HCT116 (cell line): ENCODE data around the gene RMI1. TPM values are rescaled to one million over a fixed set of nuclear protein-coding genes. Genes with fewer than 3 reads are reported as not detected.

Source experiments
- ATAC-seq: fragments of 200-7000 bp; cut with Tn5 transposase; 2 replicates; pipeline ENCODE4 v1.9.1; 2020; ENCODE audit warnings: mild to moderate bottlenecking, moderate library complexity
- BruUV-seq: library from RNA; stranded (reverse); fragments of 400-500 nt; replicated peaks from 2 replicates; lab custom pipeline; 2021; lab: Mats Ljungman, UMichigan
- CTCF ChIA-PET: fragments of 300-600 bp; sonication (Branson Sonifier 250); formaldehyde crosslinking; loops from one replicate; lab custom pipeline; 2021; ENCODE audit warnings: antibody characterized with exemption; lab: Charles Lee
- POLR2A ChIA-PET: fragments of 300-600, 350-600 bp; sonication (Branson Sonifier 250); formaldehyde crosslinking; loops from one replicate; lab custom pipeline; 2021; ENCODE audit warnings: antibody characterized with exemption; lab: Charles Lee
- RAD21 ChIA-PET, 2 experiments: fragments of 300-600 bp; sonication (Branson Sonifier 250); formaldehyde crosslinking; loops; one replicate each; lab custom pipeline; 2023; ENCODE audit warnings: low total read pairs in 2 of 2; ENCODE audit not compliant: uncharacterized antibody in 2 of 2, unreplicated experiment in 2 of 2, low non-redundant PET in 1 of 2; lab: Charles Lee
- DNase-seq: peaks from one replicate; pipeline ENCODE4 v3.0.0-alpha.2; 2010; ENCODE audit warnings: low read depth, low spot score
- H2AFZ ChIP-seq: fragments of 200-600 bp; shearing (Covaris generic), sonication (generic); 2 replicates; pipeline ENCODE4 v1.6.1; 2017; ENCODE audit warnings: low read depth, mixed run types, mixed read lengths, antibody characterized with exemption, low read length; ENCODE audit not compliant: poor library complexity, severe bottlenecking
- H3K27ac ChIP-seq: 2 replicates; pipeline ENCODE4 v1.5.1; 2012; ENCODE audit warnings: low read depth, low read length
- H3K27me3 ChIP-seq: fragments of 200-600 bp; sonication (generic); 2 replicates; pipeline ENCODE4 v1.6.1; 2016; ENCODE audit warnings: mixed run types, low read length, mixed read lengths; ENCODE audit not compliant: insufficient read depth
- H3K36me3 ChIP-seq, 2 experiments: fragments of 200-500 bp in 1 of 2; fragments of 200-600 bp in 1 of 2; sonication (Bioruptor generic) in 1 of 2; sonication (generic) in 1 of 2; 2 replicates each; pipeline versions ENCODE4 v1.5.1 to v1.6.1; 2014 to 2016; ENCODE audit warnings: low read length in 2 of 2, inconsistent platforms in 1 of 2, mixed read lengths in 1 of 2, mixed run types in 1 of 2; ENCODE audit not compliant: insufficient read depth in 2 of 2, control insufficient read depth in 1 of 2
- H3K4me1 ChIP-seq, 2 experiments: fragments of 200-600 bp in 1 of 2; sonication (generic) in 1 of 2; 2 replicates each; pipeline versions ENCODE4 v1.5.1 to v1.6.1; 2012 to 2017; ENCODE audit warnings: low read length in 2 of 2, inconsistent platforms in 1 of 2, mild to moderate bottlenecking in 1 of 2, mixed read lengths in 1 of 2, mixed run types in 1 of 2, moderate library complexity in 1 of 2; ENCODE audit not compliant: insufficient read depth in 2 of 2, control insufficient read depth in 1 of 2
- H3K4me2 ChIP-seq: fragments of 200-600 bp; sonication (generic); 2 replicates; pipeline ENCODE4 v1.6.1; 2017; ENCODE audit warnings: mixed run types, low read length, mixed read lengths
- H3K4me3 ChIP-seq, 2 experiments: fragments of 200-600 bp in 1 of 2; sonication (generic) in 1 of 2; replicated peaks in 1 of 2; 2 replicates each; pipeline ENCODE4 v1.5.1; 2011 to 2016; ENCODE audit warnings: low read length in 2 of 2, control low read depth in 1 of 2, low read depth in 1 of 2, mild to moderate bottlenecking in 1 of 2, mixed read lengths in 1 of 2, mixed run types in 1 of 2
- H3K79me2 ChIP-seq: fragments of 200-600 bp; sonication (generic); 2 replicates; pipeline ENCODE4 v1.6.1; 2017; ENCODE audit warnings: mild to moderate bottlenecking, mixed run types, low read length, moderate library complexity, mixed read lengths; ENCODE audit not compliant: insufficient read depth
- H3K9ac ChIP-seq: fragments of 200-600 bp; sonication (generic); 2 replicates; pipeline ENCODE4 v1.6.1; 2016; ENCODE audit warnings: low read length, mixed read lengths
- H3K9me2 ChIP-seq: fragments of 200-600 bp; sonication (generic), shearing (Covaris generic); 2 replicates; pipeline ENCODE4 v1.6.1; 2017; ENCODE audit warnings: mixed run types, mild to moderate bottlenecking, moderate library complexity; ENCODE audit not compliant: insufficient read depth
- H3K9me3 ChIP-seq, 2 experiments: fragments of 200-500 bp in 1 of 2; fragments of 200-600 bp in 1 of 2; sonication (Bioruptor generic) in 1 of 2; sonication (generic) in 1 of 2; 2 replicates each; pipeline ENCODE4 v1.6.1; 2014 to 2017; ENCODE audit warnings: low read length in 2 of 2, mixed read lengths in 2 of 2, inconsistent platforms in 1 of 2, low read depth in 1 of 2, mild to moderate bottlenecking in 1 of 2, mixed run types in 1 of 2, moderate library complexity in 1 of 2; ENCODE audit not compliant: control insufficient read depth in 1 of 2, insufficient read depth in 1 of 2
- H4K20me1 ChIP-seq: fragments of 200-600 bp; sonication (generic), shearing (Covaris generic); 2 replicates; pipeline ENCODE4 v1.6.1; 2017; ENCODE audit warnings: mixed run types, mild to moderate bottlenecking, moderate library complexity; ENCODE audit not compliant: insufficient read depth
- CBX3 ChIP-seq: IDR thresholded peaks from 2 replicates; pipeline ENCODE4 v1.6.1; 2012; ENCODE audit warnings: low read depth
- CEBPB ChIP-seq: IDR thresholded peaks from 2 replicates; pipeline ENCODE4 v1.6.1; 2012; ENCODE audit warnings: low read depth
- FOSL1 ChIP-seq: IDR thresholded peaks from 2 replicates; pipeline ENCODE4 v1.6.1; 2012; ENCODE audit warnings: low read depth
- JUND ChIP-seq: IDR thresholded peaks from 2 replicates; pipeline ENCODE4 v1.6.1; 2012
- SIN3A ChIP-seq: IDR thresholded peaks from 2 replicates; pipeline ENCODE4 v1.6.1; 2012; ENCODE audit warnings: low read depth
- SP1 ChIP-seq: IDR thresholded peaks from 2 replicates; pipeline ENCODE4 v1.6.1; 2012; ENCODE audit warnings: low read depth
- TCF7L2 ChIP-seq: IDR thresholded peaks from 2 replicates; pipeline ENCODE4 v1.7.0; 2011; ENCODE audit warnings: borderline replicate concordance, inconsistent platforms; ENCODE audit not compliant: insufficient read depth, insufficient read length; ENCODE audit errors: extremely low read depth
- intact Hi-C: fragments of 100-400 bp; cut with micrococcal nuclease; formaldehyde crosslinking; loops from 2 replicates; pipeline ENCODE4 v1.10.0; 2022
- total RNA-seq: library from RNA; stranded (reverse); gene quantifications from one replicate; pipeline ENCODE4 v1.2.1, GENCODE V29; 2021; ENCODE audit not compliant: unreplicated experiment
- TF ChIP-seq, protein P1 (sequence below): IDR thresholded peaks from 2 replicates; pipeline ENCODE4 v1.6.1; 2012
- TF ChIP-seq, protein P2 (sequence below): IDR thresholded peaks from 2 replicates; pipeline ENCODE4 v1.6.1; 2011; ENCODE audit warnings: mild to moderate bottlenecking, low read length, moderate library complexity; ENCODE audit not compliant: insufficient replicate concordance; ENCODE audit errors: extremely low read depth
- TF ChIP-seq, protein P3 (sequence below): IDR thresholded peaks from 2 replicates; pipeline ENCODE4 v1.6.1; 2012

Gene RMI1
- total RNA-seq, 1 experiment from 2014 or later = 26.8 TPM

DNA sequence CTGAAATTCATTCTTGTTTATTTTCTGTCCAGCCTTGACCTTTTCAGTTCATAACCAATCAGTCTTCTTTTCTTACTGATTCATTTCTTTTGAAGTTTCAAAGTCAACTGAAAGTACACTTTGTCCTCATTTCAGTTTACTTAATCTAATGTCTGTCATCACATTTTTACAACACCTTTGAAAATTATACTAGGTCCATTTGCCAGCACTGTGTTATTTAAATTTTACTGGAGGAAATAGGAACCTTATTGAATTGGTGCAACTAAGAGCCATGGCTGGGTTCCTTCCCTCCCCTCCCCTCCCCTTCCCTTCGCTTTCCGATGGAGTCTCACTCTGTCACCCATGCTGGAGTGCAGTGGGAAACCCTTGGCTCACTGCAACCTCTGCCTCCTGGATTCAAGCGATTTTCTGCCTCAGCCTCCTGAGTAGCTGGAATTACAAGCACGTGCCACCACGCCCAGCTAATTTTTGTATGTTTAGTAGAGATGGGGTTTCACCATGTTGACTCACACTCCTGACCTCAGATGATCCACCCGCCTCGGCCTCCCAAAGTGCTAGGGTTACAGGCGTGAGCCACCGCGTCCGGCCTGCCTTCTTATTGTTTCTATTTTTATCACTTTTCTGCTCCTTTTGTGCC, 6.3 kb downstream of the RMI1 start:
- H3K27me3 ChIP-seq = no peaks in the 10 kb centered on the region
- CTCF ChIA-PET = interaction anchor here (0.9 kb wide), 1 partner anchor 274 kb away, joined by 4 read pairs; no protein-coding TSS in a partner anchor
- ATAC-seq = peak; percentile 95
- RAD21 ChIA-PET = interaction anchor here in 1 of 2 experiments (0.7 kb wide), 1 partner anchor 267 kb away, joined by 6 read pairs; no protein-coding TSS in a partner anchor
- no peak overlapping the region for H2AFZ ChIP-seq
- POLR2A ChIA-PET = no interaction called here
- no peaks in the 10 kb centered on the region for H3K9me3 ChIP-seq
- H3K27ac ChIP-seq = peak overlapping the region; percentile 46; the same call in 1 of the 2 replicates
- H3K4me3 ChIP-seq = peak overlapping the region in 1 of 2 experiments; percentile 37; a peak in 3 of 4 replicates
- H3K9ac ChIP-seq = peak overlapping the region; percentile 46
- peaks cover 89% of the 10 kb centered on the region for H3K79me2 ChIP-seq
- TF ChIP-seq, protein P1, sequence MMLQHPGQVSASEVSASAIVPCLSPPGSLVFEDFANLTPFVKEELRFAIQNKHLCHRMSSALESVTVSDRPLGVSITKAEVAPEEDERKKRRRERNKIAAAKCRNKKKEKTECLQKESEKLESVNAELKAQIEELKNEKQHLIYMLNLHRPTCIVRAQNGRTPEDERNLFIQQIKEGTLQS = no peak
- no peak for TF ChIP-seq TCF7L2
- peak; percentile 57 for TF ChIP-seq SP1
- TF ChIP-seq, protein P2, sequence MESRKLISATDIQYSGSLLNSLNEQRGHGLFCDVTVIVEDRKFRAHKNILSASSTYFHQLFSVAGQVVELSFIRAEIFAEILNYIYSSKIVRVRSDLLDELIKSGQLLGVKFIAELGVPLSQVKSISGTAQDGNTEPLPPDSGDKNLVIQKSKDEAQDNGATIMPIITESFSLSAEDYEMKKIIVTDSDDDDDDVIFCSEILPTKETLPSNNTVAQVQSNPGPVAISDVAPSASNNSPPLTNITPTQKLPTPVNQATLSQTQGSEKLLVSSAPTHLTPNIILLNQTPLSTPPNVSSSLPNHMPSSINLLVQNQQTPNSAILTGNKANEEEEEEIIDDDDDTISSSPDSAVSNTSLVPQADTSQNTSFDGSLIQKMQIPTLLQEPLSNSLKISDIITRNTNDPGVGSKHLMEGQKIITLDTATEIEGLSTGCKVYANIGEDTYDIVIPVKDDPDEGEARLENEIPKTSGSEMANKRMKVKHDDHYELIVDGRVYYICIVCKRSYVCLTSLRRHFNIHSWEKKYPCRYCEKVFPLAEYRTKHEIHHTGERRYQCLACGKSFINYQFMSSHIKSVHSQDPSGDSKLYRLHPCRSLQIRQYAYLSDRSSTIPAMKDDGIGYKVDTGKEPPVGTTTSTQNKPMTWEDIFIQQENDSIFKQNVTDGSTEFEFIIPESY = no peak
- TF ChIP-seq CBX3 = peak; percentile 89
- TF ChIP-seq, protein P3, sequence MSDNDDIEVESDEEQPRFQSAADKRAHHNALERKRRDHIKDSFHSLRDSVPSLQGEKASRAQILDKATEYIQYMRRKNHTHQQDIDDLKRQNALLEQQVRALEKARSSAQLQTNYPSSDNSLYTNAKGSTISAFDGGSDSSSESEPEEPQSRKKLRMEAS = peak; percentile 95
- TF ChIP-seq CEBPB = peak; percentile 55; the same call in 1 of the 2 replicates
- peak; percentile 55; the same call in 1 of the 2 replicates for TF ChIP-seq FOSL1
- no peak; the same call in 1 of the 2 replicates for TF ChIP-seq SIN3A
- peak; percentile 66 for TF ChIP-seq JUND
- TF ChIP-seq, all 23 proteins: peak for 6
- DNase-seq = peak; percentile 42
- no peaks in the 10 kb centered on the region for H3K9me2 ChIP-seq
- H4K20me1 ChIP-seq = no peaks in the 10 kb centered on the region
- 0 out of 4 replicates have a peak, but pooled peaks cover 0 to 8% of the 10 kb centered on the region in 2 experiments for H3K36me3 ChIP-seq
- intact Hi-C loops = no loop called here
- no TSS peak for BruUV-seq
- peak overlapping the region; percentile 65 for H3K4me2 ChIP-seq
- peaks cover 22 to 39% of the 10 kb centered on the region in 2 experiments for H3K4me1 ChIP-seq
